C4-2B (cell line): Measurements from ENCODE around the gene SLC38A2.
"Not testable (repeated sequence)": the region's sequence is repeated elsewhere in the genome, so short reads cannot be mapped to it uniquely, and the experiment has no call there.

Source experiments
- H3K27ac ChIP-seq: fragments of 450-650 bp; 2 replicates; pipeline ENCODE4 v1.5.1; 2017
- CTCF ChIP-seq: fragments of 450-650 bp; conservative IDR thresholded peaks from 2 replicates; pipeline ENCODE4 v1.5.1; 2017; ENCODE audit warnings: mild to moderate bottlenecking
- ZFX ChIP-seq: fragments of 450-650 bp; IDR thresholded peaks from 2 replicates; pipeline ENCODE4 v1.6.1; 2017

The SLC38A2 gene

GRCh38 chr12:46332260-46332659 lies 40.3 kb downstream of the SLC38A2 start:
- H3K27ac ChIP-seq, result no peak overlapping the region
- TF ChIP-seq ZFX (no peak), CTCF (no peak)

- not testable (repeated sequence) for H3K27ac ChIP-seq
Observed at GRCh38 chr12:46325075-46325474, 47.5 kb downstream of the SLC38A2 start.

GRCh38 chr12:46320731-46321130 lies 51.8 kb downstream of the SLC38A2 start:
- no peak overlapping the region for H3K27ac ChIP-seq
- TF ChIP-seq CTCF, result no peak
- TF ChIP-seq ZFX, result no peak

- TF ChIP-seq ZFX (no peak), CTCF (no peak)
Observed at GRCh38 chr12:46318037-46318436, 54.5 kb downstream of the SLC38A2 start.

More at GRCh38 chr12:46318037-46318436, 54.5 kb downstream of the SLC38A2 start:
- H3K27ac ChIP-seq, result no peak overlapping the region
